HG03135 (cell line): Measurements from ENCODE around the gene CMKLR1.

ENCODE experiments used
- ATAC-seq: cut with Tn5 transposase; IDR thresholded peaks from one replicate; pipeline ENCODE4 v1.9.1; 2021; ENCODE audit warnings: mild to moderate bottlenecking, moderate library complexity; ENCODE audit not compliant: unreplicated experiment

Gene CMKLR1

GRCh38 chr12:108317308-108318234, 21.5 kb downstream of the CMKLR1 start:
- ATAC-seq = no peak

- no peak for ATAC-seq
Observed at GRCh38 chr12:108316176-108317086, 22.7 kb downstream of the CMKLR1 start.

- no peak for ATAC-seq
Observed at GRCh38 chr12:108315486-108316105, 23.5 kb downstream of the CMKLR1 start.

- no peak for ATAC-seq
Observed at GRCh38 chr12:108313606-108314351, 25.3 kb downstream of the CMKLR1 start.

- ATAC-seq = no peak
Observed at GRCh38 chr12:108313241-108313605, 25.9 kb downstream of the CMKLR1 start.

GRCh38 chr12:108312693-108313189, 26.4 kb downstream of the CMKLR1 start:
- ATAC-seq = no peak

GRCh38 chr12:108312073-108312659, 26.9 kb downstream of the CMKLR1 start:
- no peak for ATAC-seq

GRCh38 chr12:108311605-108312004, 27.5 kb downstream of the CMKLR1 start:
- ATAC-seq = no peak

GRCh38 chr12:108310489-108310888, 28.6 kb downstream of the CMKLR1 start:
- no peak for ATAC-seq

- ATAC-seq = no peak
Observed at GRCh38 chr12:108309674-108310312, 29.3 kb downstream of the CMKLR1 start.

- no peak for ATAC-seq
Observed at GRCh38 chr12:108308395-108309085, 30.6 kb downstream of the CMKLR1 start.

- ATAC-seq = no peak
Observed at GRCh38 chr12:108307006-108307405, 32.1 kb downstream of the CMKLR1 start.

GRCh38 chr12:108306506-108306905, 32.6 kb downstream of the CMKLR1 start:
- ATAC-seq = no peak

- no peak for ATAC-seq
Observed at GRCh38 chr12:108305991-108306501, 33.1 kb downstream of the CMKLR1 start.

- ATAC-seq = no peak
Observed at GRCh38 chr12:108305520-108305919, 33.6 kb downstream of the CMKLR1 start.

GRCh38 chr12:108304633-108305032, 34.5 kb downstream of the CMKLR1 start:
- no peak for ATAC-seq

- no peak for ATAC-seq
Observed at GRCh38 chr12:108303703-108304102, 35.4 kb downstream of the CMKLR1 start.

GRCh38 chr12:108302403-108303311, 36.5 kb downstream of the CMKLR1 start:
- no peak for ATAC-seq
